HL-60 (cell line): ENCODE data around the gene NR2F1-AS1.

Experiments used
- DNase-seq, 2 experiments: peaks; one replicate each; pipeline ENCODE4 v3.0.0-alpha.2; 2010 to 2020; ENCODE audit warnings: low read depth in 1 of 2, low spot score in 1 of 2
- H3K27ac ChIP-seq: fragments of 250-450 bp; sonication (Bioruptor Pico); replicated peaks from 2 replicates; pipeline ENCODE4 v1.5.1; 2020; ENCODE audit warnings: mild to moderate bottlenecking, moderate library complexity
- H3K27me3 ChIP-seq: fragments of 250-450 bp; sonication (Bioruptor Pico); 2 replicates; pipeline ENCODE4 v1.5.1; 2021; ENCODE audit warnings: mild to moderate bottlenecking, moderate library complexity; ENCODE audit not compliant: insufficient read depth, poor library complexity, severe bottlenecking
- H3K4me3 ChIP-seq: replicated peaks from 2 replicates; pipeline ENCODE4 v1.5.1; 2011; ENCODE audit warnings: mild to moderate bottlenecking, control low read depth, low read length; ENCODE audit not compliant: insufficient read depth
- CTCF ChIP-seq: IDR thresholded peaks from one replicate; pipeline ENCODE4 v1.5.1; 2011; ENCODE audit warnings: low read length, control low read depth, inconsistent platforms; ENCODE audit not compliant: insufficient read depth
- GABPA ChIP-seq: IDR thresholded peaks from 2 replicates; pipeline ENCODE4 v1.6.1; 2012; ENCODE audit warnings: low read depth
- POLR2AphosphoS5 ChIP-seq: IDR thresholded peaks from 2 replicates; pipeline ENCODE4 v1.6.1; 2012; ENCODE audit warnings: low read depth
- REST ChIP-seq: IDR thresholded peaks from 2 replicates; pipeline ENCODE4 v1.6.1; 2012; ENCODE audit warnings: low read depth; ENCODE audit not compliant: insufficient replicate concordance
- SPI1 ChIP-seq: IDR thresholded peaks from 2 replicates; pipeline ENCODE4 v1.6.1; 2012; ENCODE audit warnings: low read depth, mild to moderate bottlenecking, borderline replicate concordance

The NR2F1-AS1 gene

GRCh38 chr5:93411716-93412115, 169.3 kb downstream of the NR2F1-AS1 start:
- TF ChIP-seq REST (no peak), GABPA (no peak), SPI1 (no peak), POLR2AphosphoS5 (no peak), CTCF (no peak)
- no peak for DNase-seq
- no peaks in the 10 kb centered on the region for H3K27me3 ChIP-seq

GRCh38 chr5:93409691-93410090, 171.3 kb downstream of the NR2F1-AS1 start:
- no peak for TF ChIP-seq REST
- TF ChIP-seq SPI1 = no peak
- no peak for TF ChIP-seq CTCF
- no peak for TF ChIP-seq POLR2AphosphoS5
- TF ChIP-seq GABPA = no peak
- DNase-seq = no peak
- H3K27ac ChIP-seq = no peak overlapping the region
- no peak overlapping the region for H3K4me3 ChIP-seq
- H3K27me3 ChIP-seq = no peaks in the 10 kb centered on the region

More at GRCh38 chr5:93411716-93412115, 169.3 kb downstream of the NR2F1-AS1 start:
- H3K4me3 ChIP-seq = no peak overlapping the region
- no peak overlapping the region for H3K27ac ChIP-seq

- TF ChIP-seq CTCF (no peak), POLR2AphosphoS5 (no peak), SPI1 (no peak), REST (no peak), GABPA (no peak)
- Histone ChIP-seq H3K27me3 (no peaks in the 10 kb centered on the region), H3K27ac (no peak overlapping the region), H3K4me3 (no peak overlapping the region)
- DNase-seq = no peak
Measured at GRCh38 chr5:93407454-93407853, 173.6 kb downstream of the NR2F1-AS1 start.
